HTERT RPE-1 (cell line): ENCODE results near the gene KDM4E.
"Not testable (repeated sequence)": the region's sequence is repeated elsewhere in the genome, so short reads cannot be mapped to it uniquely, and the experiment has no call there.

Experiments
- in situ Hi-C: fragments of 300-500 bp; cut with MboI; formaldehyde crosslinking; loops from 4 replicates; pipeline ENCODE4 v1.14.3; 2020; ENCODE audit warnings: low sequenced_read_pairs

The KDM4E gene

GRCh38 chr11:95024958-95025357 is at the start of gene KDM4E:
TSS of gene KDM4E (plus strand) at chr11:95025258. CDS start at chr11:95025558, 300 bp downstream.
- in situ Hi-C loops: no loop called here

- in situ Hi-C loops: no loop called here
Observed at GRCh38 chr11:94975599-94975998, 49.5 kb upstream of the KDM4E start.

- in situ Hi-C loops: no loop called here
Observed at GRCh38 chr11:94987378-94987777, 37.7 kb upstream of the KDM4E start.

GRCh38 chr11:94988748-94989147 is 36.3 kb upstream of the KDM4E start:
- in situ Hi-C loops: no loop called here

- in situ Hi-C loops: no loop called here
Observed at GRCh38 chr11:94993400-94993943, 31.6 kb upstream of the KDM4E start.

GRCh38 chr11:94997437-94997836 is 27.6 kb upstream of the KDM4E start:
- in situ Hi-C loops: no loop called here

- in situ Hi-C loops: no loop called here
Observed at GRCh38 chr11:94998285-94998684, 26.8 kb upstream of the KDM4E start.

GRCh38 chr11:95003716-95004115 is 21.3 kb upstream of the KDM4E start:
- in situ Hi-C loops: no loop called here

GRCh38 chr11:95005642-95006041 is 19.4 kb upstream of the KDM4E start:
- in situ Hi-C loops: no loop called here

GRCh38 chr11:95011376-95011775 is 13.7 kb upstream of the KDM4E start:
- in situ Hi-C loops: no loop called here

- in situ Hi-C loops: no loop called here
Observed at GRCh38 chr11:95014184-95014821, 10.8 kb upstream of the KDM4E start.

GRCh38 chr11:95016139-95016538 is 8.9 kb upstream of the KDM4E start:
- in situ Hi-C loops: no loop called here

GRCh38 chr11:95021468-95021867 is 3.6 kb upstream of the KDM4E start:
- in situ Hi-C loops: not testable (repeated sequence)

- in situ Hi-C loops: not testable (repeated sequence)
Observed at GRCh38 chr11:95025594-95025993, 536 bp downstream of the KDM4E start.

- in situ Hi-C loops: no loop called here
Observed at GRCh38 chr11:95028357-95028756, 3.3 kb downstream of the KDM4E start.

- in situ Hi-C loops: no loop called here
Observed at GRCh38 chr11:95033051-95033450, 8.0 kb downstream of the KDM4E start.

GRCh38 chr11:95035316-95035715 is 10.3 kb downstream of the KDM4E start:
- in situ Hi-C loops: no loop called here

GRCh38 chr11:95037356-95038035 is 12.4 kb downstream of the KDM4E start:
- in situ Hi-C loops: not testable (repeated sequence)

- in situ Hi-C loops: no loop called here
Observed at GRCh38 chr11:95042239-95042638, 17.2 kb downstream of the KDM4E start.

GRCh38 chr11:95042906-95043305 is 17.8 kb downstream of the KDM4E start:
- in situ Hi-C loops: no loop called here

- in situ Hi-C loops: no loop called here
Observed at GRCh38 chr11:95044010-95044409, 19.0 kb downstream of the KDM4E start.

GRCh38 chr11:95045812-95046211 is 20.8 kb downstream of the KDM4E start:
- in situ Hi-C loops: no loop called here
